Trophoblast cell (in vitro differentiated cells and primary cell): ENCODE measurements around the gene LIME1.

Experiments used
- DNase-seq, 2 donors: peaks; one replicate each; pipeline ENCODE4 v3.0.0-alpha.2; 2016
- H2AFZ ChIP-seq: 2 replicates; pipeline ENCODE4 v1.6.1; 2013; ENCODE audit warnings: low read length, moderate library complexity, mild to moderate bottlenecking; ENCODE audit not compliant: insufficient read depth, poor library complexity
- H2AK5ac ChIP-seq: 2 replicates; pipeline ENCODE4 v1.6.1; 2013; ENCODE audit warnings: mild to moderate bottlenecking, low read length
- H2BK120ac ChIP-seq: 2 replicates; pipeline ENCODE4 v1.6.1; 2013; ENCODE audit warnings: low read length, mild to moderate bottlenecking, moderate library complexity; ENCODE audit not compliant: insufficient read depth, poor library complexity
- H2BK12ac ChIP-seq: 2 replicates; pipeline ENCODE4 v1.6.1; 2013; ENCODE audit warnings: mild to moderate bottlenecking, low read length, moderate library complexity
- H2BK5ac ChIP-seq: 2 replicates; pipeline ENCODE4 v1.6.1; 2013; ENCODE audit warnings: low read length, low read depth, moderate library complexity, mild to moderate bottlenecking; ENCODE audit not compliant: poor library complexity
- H3K14ac ChIP-seq: 2 replicates; pipeline ENCODE4 v1.6.1; 2013; ENCODE audit warnings: mild to moderate bottlenecking, low read length
- H3K18ac ChIP-seq: 2 replicates; pipeline ENCODE4 v1.6.1; 2013; ENCODE audit warnings: mild to moderate bottlenecking, low read length
- H3K23ac ChIP-seq: 2 replicates; pipeline ENCODE4 v1.6.1; 2013; ENCODE audit warnings: low read length
- H3K27ac ChIP-seq: 2 replicates; pipeline ENCODE4 v1.5.1; 2013; ENCODE audit warnings: low read depth, mild to moderate bottlenecking, inconsistent platforms, low read length, moderate library complexity
- H3K27me3 ChIP-seq: 2 replicates; pipeline ENCODE4 v1.6.1; 2013; ENCODE audit warnings: inconsistent platforms, mild to moderate bottlenecking, low read length, moderate library complexity; ENCODE audit not compliant: insufficient read depth
- H3K36me3 ChIP-seq, 2 experiments: 1 replicate in 1 of 2; 2 replicates in 1 of 2; pipeline ENCODE4 v1.6.1; 2013; ENCODE audit warnings: low read length in 2 of 2, mild to moderate bottlenecking in 2 of 2, moderate library complexity in 1 of 2; ENCODE audit not compliant: insufficient read depth in 2 of 2, control insufficient read depth in 1 of 2
- H3K4ac ChIP-seq: 2 replicates; pipeline ENCODE4 v1.6.1; 2013; ENCODE audit warnings: low read depth, mild to moderate bottlenecking, low read length, moderate library complexity
- H3K4me1 ChIP-seq, 2 experiments: 1 replicate in 1 of 2; 2 replicates in 1 of 2; pipeline ENCODE4 v1.6.1; 2013; ENCODE audit warnings: low read length in 2 of 2, mild to moderate bottlenecking in 2 of 2, moderate library complexity in 1 of 2; ENCODE audit not compliant: insufficient read depth in 2 of 2, control insufficient read depth in 1 of 2
- H3K4me2 ChIP-seq: 2 replicates; pipeline ENCODE4 v1.6.1; 2013; ENCODE audit warnings: inconsistent platforms, mild to moderate bottlenecking, low read length, moderate library complexity
- H3K4me3 ChIP-seq: 2 replicates; pipeline ENCODE4 v1.5.1; 2013; ENCODE audit warnings: mild to moderate bottlenecking, low read depth, low read length, inconsistent platforms
- H3K79me1 ChIP-seq: one replicate; pipeline ENCODE4 v1.6.1; 2013; ENCODE audit warnings: low read length
- H3K79me2 ChIP-seq: 2 replicates; pipeline ENCODE4 v1.6.1; 2013; ENCODE audit warnings: low read length, mild to moderate bottlenecking; ENCODE audit not compliant: control insufficient read depth, insufficient read depth, poor library complexity
- H3K9ac ChIP-seq: 2 replicates; pipeline ENCODE4 v1.6.1; 2013; ENCODE audit warnings: mild to moderate bottlenecking, low read length
- H3K9me3 ChIP-seq: 2 replicates; pipeline ENCODE4 v1.6.1; 2013; ENCODE audit warnings: low read depth, mild to moderate bottlenecking, control low read depth, inconsistent platforms, low read length; ENCODE audit not compliant: insufficient read depth
- H4K12ac ChIP-seq: 2 replicates; pipeline ENCODE4 v1.6.1; 2013; ENCODE audit warnings: low read depth, mild to moderate bottlenecking, low read length, moderate library complexity
- H4K8ac ChIP-seq: 2 replicates; pipeline ENCODE4 v1.6.1; 2013; ENCODE audit warnings: low read depth, mild to moderate bottlenecking, low read length, moderate library complexity
- H4K91ac ChIP-seq: one replicate; pipeline ENCODE4 v1.6.1; 2013; ENCODE audit warnings: low read depth, mild to moderate bottlenecking, low read length, moderate library complexity
- WGBS: extraction: QIAGEN DNeasy Blood & Tissue Kit; methylation state at CpG from one replicate; pipeline ENCODE4 v1.1.7; 2013; ENCODE audit warnings: missing lambda C conversion rate; ENCODE audit not compliant: insufficient read length, insufficient coverage; ENCODE audit errors: extremely low coverage; 5-methylcytosine and 5-hydroxymethylcytosine counted together

LIME1 gene

GRCh38 chr20:63705232-63706026, 31.0 kb upstream of the LIME1 start:
- peaks cover 41 to 43% of the 10 kb centered on the region in 2 experiments for H3K36me3 ChIP-seq
- no peak overlapping the region for H2BK5ac ChIP-seq
- no peak overlapping the region for H2AFZ ChIP-seq
- no peak overlapping the region for H3K4me2 ChIP-seq
- H4K12ac ChIP-seq, result no peak overlapping the region
- H3K4me1 ChIP-seq, result peaks cover 7 to 10% of the 10 kb centered on the region in 2 experiments
- H2BK12ac ChIP-seq, result no peak overlapping the region
- H3K27me3 ChIP-seq, result no peaks in the 10 kb centered on the region
- no peak overlapping the region for H3K23ac ChIP-seq
- H4K91ac ChIP-seq, result no peak overlapping the region
- H3K4me3 ChIP-seq, result no peak overlapping the region
- peaks cover 3% of the 10 kb centered on the region for H3K9me3 ChIP-seq
- no peak overlapping the region for H4K8ac ChIP-seq
- H3K27ac ChIP-seq, result no peak overlapping the region
- no CpG with 5 or more reads among the region's 8 CpGs for WGBS
- H3K79me1 ChIP-seq, result peaks cover 6% of the 10 kb centered on the region
- H3K18ac ChIP-seq, result no peak overlapping the region
- no peak overlapping the region for H3K14ac ChIP-seq
- no peak for DNase-seq
- no peak overlapping the region for H3K9ac ChIP-seq
- H3K4ac ChIP-seq, result no peak overlapping the region
- no peak overlapping the region for H2BK120ac ChIP-seq
- H3K79me2 ChIP-seq, result peaks cover 20% of the 10 kb centered on the region
- no peak overlapping the region for H2AK5ac ChIP-seq

DNA sequence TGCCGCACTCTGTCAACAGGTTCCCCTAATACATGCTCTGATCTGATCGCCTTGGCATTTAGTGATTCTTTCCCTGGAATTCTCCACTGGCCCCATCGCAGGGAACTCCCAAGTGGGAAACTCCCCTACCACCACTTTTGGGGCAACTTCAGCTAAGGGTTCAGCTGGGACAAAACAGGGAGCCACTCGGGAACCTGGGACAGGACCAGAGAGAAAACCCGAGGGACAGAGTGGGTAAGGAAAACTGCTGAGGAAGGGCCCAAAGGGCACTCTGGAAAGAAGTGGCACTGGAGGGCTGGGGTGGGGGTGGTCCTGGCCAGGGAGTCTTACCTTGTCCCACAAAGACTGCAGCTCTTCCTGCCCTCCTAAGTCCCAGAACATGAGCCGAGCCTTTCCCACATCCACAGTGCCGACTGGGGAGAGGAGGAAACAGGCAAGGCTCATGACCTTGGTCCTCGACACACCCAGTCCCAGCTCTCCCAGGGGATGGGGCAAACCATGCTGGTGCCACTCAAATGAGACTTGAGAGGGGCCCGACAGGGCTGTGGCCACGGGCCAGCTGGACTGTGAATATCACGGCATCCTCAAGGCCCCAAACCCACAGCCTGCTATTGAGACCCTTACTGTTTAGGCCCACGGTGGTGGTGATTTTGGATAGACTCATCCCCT, 30.3 kb upstream of the LIME1 start:
- Histone ChIP-seq H3K36me3 (peaks cover 44 to 46% of the 10 kb centered on the region in 2 experiments), H2BK12ac (no peak overlapping the region), H3K4me3 (no peak overlapping the region), H3K23ac (no peak overlapping the region), H4K8ac (no peak overlapping the region), H4K12ac (no peak overlapping the region), H3K79me2 (peaks cover 20% of the 10 kb centered on the region), H3K27me3 (no peaks in the 10 kb centered on the region), H3K14ac (no peak overlapping the region), H2AFZ (no peak overlapping the region), H3K9ac (peak overlapping the region; percentile 10), H4K91ac (no peak overlapping the region), H2BK5ac (no peak overlapping the region), H2AK5ac (no peak overlapping the region), H3K79me1 (peaks cover 6% of the 10 kb centered on the region), H3K4me1 (peaks cover 7 to 10% of the 10 kb centered on the region in 2 experiments), H3K4ac (peak overlapping the region; percentile 49), H3K4me2 (peak overlapping the region; percentile 91), H3K9me3 (peaks cover 3% of the 10 kb centered on the region), H3K18ac (no peak overlapping the region), H2BK120ac (no peak overlapping the region), H3K27ac (no peak overlapping the region)
- no CpG with 5 or more reads among the region's 12 CpGs for WGBS
- DNase-seq, result no peak

DNA sequence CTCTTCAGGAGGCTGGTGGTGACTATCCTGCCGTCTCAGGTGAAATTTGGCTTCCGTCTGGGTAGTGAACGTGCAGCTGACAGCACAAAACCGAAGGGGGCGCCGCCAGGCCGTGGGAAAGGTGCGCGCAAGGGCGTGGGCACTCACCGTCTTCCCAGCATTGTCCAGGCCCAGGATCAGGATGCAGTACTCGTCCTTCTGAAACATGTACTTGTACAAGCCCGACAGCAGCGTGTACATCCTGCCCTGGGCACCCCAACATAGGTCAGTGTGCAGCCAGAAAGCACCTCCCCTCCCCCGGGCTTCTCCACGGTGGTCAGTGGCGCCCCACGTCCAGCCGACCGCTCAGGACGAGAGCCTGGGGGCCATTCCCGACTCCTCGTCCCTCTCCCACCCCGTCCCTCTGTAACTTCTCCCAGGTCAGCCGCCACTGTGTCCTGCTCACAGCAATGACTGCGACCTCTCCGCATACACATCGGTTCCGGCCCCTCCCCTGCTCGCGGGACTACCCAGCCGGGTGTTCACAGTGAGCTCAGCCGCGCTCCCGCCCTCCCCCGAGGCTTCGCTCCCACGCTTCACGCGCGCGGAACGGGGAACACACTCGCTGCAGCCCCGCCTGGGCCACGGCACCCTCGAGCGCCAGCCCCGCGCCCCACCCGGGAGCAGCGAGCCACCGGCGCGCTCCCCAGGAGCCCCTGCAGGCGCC, 29.5 kb upstream of the LIME1 start:
- Histone ChIP-seq H3K4ac (peak overlapping the region; percentile 89), H3K14ac (peak overlapping the region; percentile 83), H4K8ac (peak overlapping the region; percentile 89), H4K12ac (peak overlapping the region; percentile 86), H3K79me1 (peaks cover 6% of the 10 kb centered on the region), H2AK5ac (peak overlapping the region; percentile 1), H3K4me3 (peak overlapping the region; percentile 96), H3K9me3 (peaks cover 3% of the 10 kb centered on the region), H2AFZ (peak overlapping the region; percentile 72), H2BK120ac (peak overlapping the region; percentile 50), H2BK12ac (no peak overlapping the region), H3K27ac (no peak overlapping the region), H3K9ac (peak overlapping the region; percentile 91), H3K4me1 (peaks cover 7 to 10% of the 10 kb centered on the region in 2 experiments), H3K79me2 (peaks cover 20% of the 10 kb centered on the region), H3K18ac (peak overlapping the region; percentile 79), H4K91ac (peak overlapping the region; percentile 83), H3K4me2 (peak overlapping the region; percentile 91), H2BK5ac (no peak overlapping the region), H3K36me3 (peaks cover 50% of the 10 kb centered on the region in 2 experiments), H3K27me3 (no peaks in the 10 kb centered on the region), H3K23ac (no peak overlapping the region)
- peak in 1 of 2 donors; percentile 52 for DNase-seq
- WGBS, result no CpG with 5 or more reads among the region's 56 CpGs

GRCh38 chr20:63707558-63708300, 28.7 kb upstream of the LIME1 start, which contains the start of the genes ARFRP1 and ZGPAT:
Gene ARFRP1, minus strand, starts transcription at chr20:63707976. Its CDS starts 885 bp downstream, at chr20:63707091.
Gene ZGPAT, plus strand, starts transcription at chr20:63708039. Its CDS starts 542 bp downstream, at chr20:63708581.
- H4K91ac ChIP-seq, result peak within 1 kb of the TSS; percentile 83
- peak within 1 kb of the TSS; percentile 28 for H3K27ac ChIP-seq
- H3K14ac ChIP-seq, result peak within 1 kb of the TSS; percentile 83
- H3K4me2 ChIP-seq, result peak within 1 kb of the TSS; percentile 91
- peak within 1 kb of the TSS; percentile 72 for H2AFZ ChIP-seq
- H3K36me3 ChIP-seq, result peaks cover 53% of the 10 kb centered on the region in 2 experiments
- H3K9me3 ChIP-seq, result peaks cover 3% of the 10 kb centered on the region
- WGBS, result no CpG with 5 or more reads among the region's 98 CpGs
- H3K4me1 ChIP-seq, result peaks cover 7 to 10% of the 10 kb centered on the region in 2 experiments
- H3K79me2 ChIP-seq, result peaks cover 20% of the 10 kb centered on the region
- peak within 1 kb of the TSS; percentile 50 for H2BK120ac ChIP-seq
- H4K12ac ChIP-seq, result peak within 1 kb of the TSS; percentile 86
- peak within 1 kb of the TSS; percentile 89 for H4K8ac ChIP-seq
- DNase-seq, result peak; percentile 79 to 87
- H2AK5ac ChIP-seq, result peak within 1 kb of the TSS; percentile 6
- H3K79me1 ChIP-seq, result peaks cover 6% of the 10 kb centered on the region
- no peak within 1 kb of the TSS for H3K23ac ChIP-seq
- H2BK12ac ChIP-seq, result no peak within 1 kb of the TSS
- H3K4ac ChIP-seq, result peak within 1 kb of the TSS; percentile 89
- no peak within 1 kb of the TSS for H2BK5ac ChIP-seq
- no peaks in the 10 kb centered on the region for H3K27me3 ChIP-seq
- peak within 1 kb of the TSS; percentile 91 for H3K9ac ChIP-seq
- H3K4me3 ChIP-seq, result peak within 1 kb of the TSS; percentile 96
- H3K18ac ChIP-seq, result peak within 1 kb of the TSS; percentile 79
